Inferior parietal cortex (tissue), 1 donor: ENCODE data around the gene DOLPP1.

Source experiments
- DNase-seq: peaks from one replicate; pipeline ENCODE4 v3.0.0-alpha.2; 2016; ENCODE audit errors: extremely low spot score

The DOLPP1 gene

DNA sequence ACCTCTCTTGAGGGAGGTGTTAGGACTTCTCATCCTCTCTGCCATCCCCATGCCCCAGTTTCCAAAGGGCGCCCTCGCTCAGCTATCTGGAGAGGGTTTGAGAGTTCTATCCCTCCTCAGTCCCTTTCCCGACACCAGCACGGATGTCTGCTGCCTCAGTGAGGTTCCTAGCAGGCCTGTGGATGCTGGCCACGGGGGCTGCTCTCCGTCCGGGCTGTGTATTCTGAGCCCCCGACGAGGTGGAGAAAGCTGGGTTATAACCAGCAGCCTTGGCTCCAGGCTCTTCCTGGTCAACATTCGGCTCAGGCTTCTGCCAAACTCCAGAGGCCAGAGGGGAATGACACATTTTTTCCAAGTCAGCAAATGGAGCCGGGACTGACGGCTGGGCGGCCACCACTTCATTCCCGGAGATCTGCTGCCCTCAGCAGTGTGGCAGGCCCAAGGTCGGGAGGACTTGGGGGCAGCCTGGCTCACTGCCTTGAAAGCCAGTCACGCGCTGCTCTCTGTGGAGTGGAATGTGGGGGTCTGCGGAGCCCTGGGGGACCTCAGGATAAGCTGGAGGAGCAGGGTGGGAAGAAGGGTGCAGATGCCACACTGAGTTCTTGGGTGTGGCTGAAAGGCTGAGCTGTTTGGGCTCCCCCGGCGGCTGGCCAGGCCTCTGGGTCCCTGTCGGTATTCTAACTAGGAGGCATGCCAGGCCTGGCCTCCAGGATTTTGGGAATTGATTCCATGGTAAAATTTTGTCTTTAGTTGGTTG, 57.7 kb downstream of the DOLPP1 start:
- DNase-seq = no peak

DNA sequence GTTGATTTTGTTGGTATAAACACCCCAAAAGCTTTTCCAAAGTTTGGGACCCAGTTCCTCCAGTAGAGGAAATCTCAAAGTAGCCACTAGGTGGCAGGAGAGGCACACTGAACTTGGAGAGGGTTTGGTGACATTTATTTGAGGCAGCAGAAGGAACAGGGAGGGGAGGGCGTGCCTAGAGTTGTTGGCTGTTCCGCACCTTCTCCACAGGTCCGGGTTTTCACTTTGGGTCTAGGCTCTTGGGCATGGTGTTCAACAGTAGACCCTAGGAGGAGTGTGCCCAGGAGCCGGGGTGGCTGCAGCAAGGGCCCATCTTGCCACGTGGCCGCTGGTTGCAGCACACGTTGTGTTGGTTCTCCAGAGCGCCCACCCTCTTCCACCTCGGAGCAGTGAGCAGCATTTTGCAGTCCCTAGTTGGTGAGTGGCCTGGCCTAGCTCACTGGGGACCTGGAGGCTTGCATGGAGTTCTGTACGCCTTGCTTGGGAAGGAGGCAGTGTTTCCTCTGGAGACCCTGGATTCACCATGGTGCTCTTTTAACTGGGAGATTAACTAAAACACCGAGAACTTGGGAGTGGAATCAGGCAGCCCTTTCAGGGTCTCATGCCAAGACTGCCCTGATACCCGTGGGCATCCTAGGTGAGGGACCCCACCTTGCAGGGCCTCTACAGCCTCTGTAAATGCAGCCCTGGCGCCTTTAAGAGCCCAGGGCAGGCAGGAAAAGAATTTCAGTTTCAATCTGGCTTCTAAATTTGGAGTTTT, 58.5 kb downstream of the DOLPP1 start:
- DNase-seq = peak; percentile 97

DNA sequence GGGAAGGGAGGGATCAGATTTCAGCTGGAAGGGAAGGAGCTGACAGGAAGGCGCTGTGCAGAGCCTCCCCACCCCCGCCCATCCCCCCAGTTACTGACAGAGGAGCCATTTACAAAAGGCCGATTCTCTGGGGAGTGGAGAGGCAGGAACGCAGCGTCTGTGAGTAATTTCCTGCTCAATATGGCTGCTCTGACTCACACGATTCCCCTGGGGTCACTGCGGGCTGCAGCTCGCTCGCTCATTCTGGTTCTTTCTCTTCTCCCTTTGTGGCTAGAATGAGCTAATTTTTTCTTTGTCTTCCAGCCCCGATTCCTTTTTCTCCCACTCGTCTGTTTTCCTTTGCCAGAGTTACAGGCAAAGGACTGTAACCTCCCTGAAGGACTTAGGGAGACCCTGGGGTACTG, 59.1 kb downstream of the DOLPP1 start:
- DNase-seq = peak; percentile 90
